HG03469 (cell line): ENCODE data around the gene IFT80.
A peak's percentile ranks its signal among the peaks of the same experiment; 100 is the strongest.

Experiments used
- ATAC-seq: cut with Tn5 transposase; IDR thresholded peaks from one replicate; pipeline ENCODE4 v1.9.1; 2021; ENCODE audit warnings: mild to moderate bottlenecking, moderate library complexity, moderate number of reproducible peaks; ENCODE audit not compliant: unreplicated experiment

IFT80 gene

GRCh38 chr3:160399125-160400029 lies at the start of gene IFT80, which contains the start of gene SMC4:
Gene IFT80, minus strand, starts transcription at chr3:160399225. Its CDS starts 14,625 bp downstream, at chr3:160384600.
Gene SMC4, plus strand, starts transcription at chr3:160399650. Its CDS starts 1,177 bp downstream, at chr3:160400827.
- ATAC-seq: peak; percentile 92

GRCh38 chr3:160447544-160447943 lies 48.5 kb upstream of the IFT80 start:
- ATAC-seq: no peak

- ATAC-seq: no peak
Measured at GRCh38 chr3:160446522-160447056, 47.6 kb upstream of the IFT80 start.

DNA sequence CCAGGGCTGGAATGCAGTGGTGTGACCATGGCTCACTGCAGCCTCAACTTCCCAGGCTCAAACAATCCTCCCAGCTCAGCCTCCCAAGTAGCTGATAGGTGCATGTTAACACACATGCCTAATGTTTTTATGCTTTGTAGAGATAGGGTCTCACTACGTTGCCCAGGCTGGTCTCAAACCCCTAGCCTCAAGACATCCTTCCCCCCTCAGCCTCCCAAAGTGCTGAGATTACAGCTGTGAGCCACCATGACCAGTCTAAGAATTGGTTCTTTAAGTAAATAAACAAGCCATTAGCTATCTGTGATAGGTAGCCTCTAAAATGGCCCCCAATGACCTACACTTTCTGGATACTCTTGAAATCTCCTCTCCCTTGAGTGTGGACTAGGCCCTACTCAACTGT lies 46.8 kb upstream of the IFT80 start:
- ATAC-seq: no peak

DNA sequence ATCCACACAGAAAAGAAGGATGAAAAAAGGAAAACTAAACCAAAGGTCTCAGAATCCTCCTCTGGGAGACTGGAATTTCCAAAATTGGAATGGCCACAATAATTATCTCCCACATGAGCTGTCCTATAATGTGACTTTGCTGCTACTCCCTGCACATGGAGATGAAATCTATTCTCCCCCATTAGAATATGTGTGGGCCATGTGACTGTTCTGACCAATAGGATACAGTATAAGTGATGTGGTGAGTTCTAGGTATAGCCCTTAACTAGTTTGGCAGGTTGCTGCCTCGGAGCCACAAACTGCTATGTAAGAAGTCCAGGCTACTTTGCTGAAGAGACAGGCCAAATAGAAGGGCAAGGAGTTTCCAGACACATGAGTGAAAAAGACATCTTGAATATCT lies 45.4 kb upstream of the IFT80 start:
- ATAC-seq: no peak

DNA sequence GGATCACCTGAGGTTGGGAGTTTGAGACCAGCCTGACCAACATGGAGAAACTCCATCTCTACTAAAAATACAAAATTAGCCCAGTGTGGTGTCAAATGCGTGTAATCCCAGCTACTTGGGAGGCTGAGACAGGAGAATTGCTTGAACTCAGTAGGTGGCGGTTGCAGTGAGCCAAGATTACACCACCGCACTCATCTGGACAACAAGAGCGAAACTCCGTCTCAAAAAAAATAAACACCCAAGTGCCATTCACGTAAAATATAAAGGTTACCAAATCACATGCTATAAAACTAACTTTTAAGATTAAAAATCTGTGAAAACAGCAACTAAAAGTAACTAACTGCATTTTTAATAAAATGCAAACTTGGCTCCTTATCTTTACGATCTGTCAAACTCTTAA lies 41.7 kb upstream of the IFT80 start:
- no peak for ATAC-seq

DNA sequence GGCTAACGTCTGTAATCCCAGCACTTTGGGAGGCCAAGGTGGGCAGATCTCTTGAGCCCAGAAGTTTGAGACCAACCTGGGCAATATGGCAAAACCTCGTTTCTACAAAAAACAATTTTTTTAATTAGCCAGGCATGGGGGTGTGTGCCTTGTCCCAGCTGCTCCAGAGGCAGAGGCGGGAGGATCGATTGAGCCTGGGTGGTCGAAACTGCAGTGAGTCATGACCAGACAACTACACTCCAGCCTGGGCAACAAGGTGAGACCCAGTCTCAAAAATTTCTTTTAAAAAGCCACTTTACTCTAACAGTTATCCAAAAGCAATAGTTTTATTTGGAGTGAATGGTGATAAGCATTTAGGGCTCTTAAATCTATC lies 38.0 kb upstream of the IFT80 start:
- ATAC-seq: no peak

- no peak for ATAC-seq
Measured at GRCh38 chr3:160435747-160436146, 36.7 kb upstream of the IFT80 start.

- ATAC-seq: no peak
Measured at GRCh38 chr3:160435095-160435494, 36.1 kb upstream of the IFT80 start.

DNA sequence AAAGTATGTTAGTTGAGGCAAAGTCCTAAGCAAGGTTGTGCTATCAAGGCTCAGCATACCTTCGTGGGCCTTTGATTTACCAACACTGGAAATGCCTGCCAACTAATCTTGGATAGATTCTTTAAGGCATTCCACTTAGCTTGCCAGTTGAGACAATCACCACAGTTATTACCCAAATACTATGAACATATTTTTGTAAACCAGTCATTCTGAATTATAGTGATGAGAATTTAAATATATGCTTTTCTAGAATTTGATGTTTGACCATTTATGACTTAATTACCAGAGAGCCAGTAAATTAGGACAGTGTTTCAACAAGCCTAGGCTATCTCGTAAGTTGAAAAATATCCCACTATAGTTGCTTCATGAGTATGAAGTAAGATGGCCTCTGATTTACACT lies 35.0 kb upstream of the IFT80 start:
- no peak for ATAC-seq

- no peak for ATAC-seq
Measured at GRCh38 chr3:160427832-160428424, 28.9 kb upstream of the IFT80 start.

DNA sequence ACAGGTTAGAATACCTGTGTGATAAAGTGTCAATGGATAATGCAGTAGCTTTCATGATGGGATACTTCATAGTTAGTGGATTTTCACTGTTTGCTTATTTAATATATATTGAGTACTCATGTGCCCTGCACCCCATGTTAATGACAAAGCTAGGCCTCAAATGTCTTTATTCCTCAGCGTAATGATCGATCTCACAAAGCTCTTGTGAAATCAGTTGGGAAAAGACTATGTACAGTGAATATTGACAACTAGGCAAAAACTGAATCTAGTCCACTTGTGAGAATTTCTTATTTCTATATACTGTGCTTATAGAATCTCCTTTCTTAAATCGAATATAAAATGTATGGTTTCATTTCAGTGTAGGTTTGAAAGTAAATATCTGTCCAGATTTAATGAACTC lies 18.3 kb upstream of the IFT80 start:
- no peak for ATAC-seq

GRCh38 chr3:160413613-160414248 lies 14.7 kb upstream of the IFT80 start:
- ATAC-seq: peak; percentile 81

GRCh38 chr3:160412477-160412876 lies 13.5 kb upstream of the IFT80 start:
- no peak for ATAC-seq

DNA sequence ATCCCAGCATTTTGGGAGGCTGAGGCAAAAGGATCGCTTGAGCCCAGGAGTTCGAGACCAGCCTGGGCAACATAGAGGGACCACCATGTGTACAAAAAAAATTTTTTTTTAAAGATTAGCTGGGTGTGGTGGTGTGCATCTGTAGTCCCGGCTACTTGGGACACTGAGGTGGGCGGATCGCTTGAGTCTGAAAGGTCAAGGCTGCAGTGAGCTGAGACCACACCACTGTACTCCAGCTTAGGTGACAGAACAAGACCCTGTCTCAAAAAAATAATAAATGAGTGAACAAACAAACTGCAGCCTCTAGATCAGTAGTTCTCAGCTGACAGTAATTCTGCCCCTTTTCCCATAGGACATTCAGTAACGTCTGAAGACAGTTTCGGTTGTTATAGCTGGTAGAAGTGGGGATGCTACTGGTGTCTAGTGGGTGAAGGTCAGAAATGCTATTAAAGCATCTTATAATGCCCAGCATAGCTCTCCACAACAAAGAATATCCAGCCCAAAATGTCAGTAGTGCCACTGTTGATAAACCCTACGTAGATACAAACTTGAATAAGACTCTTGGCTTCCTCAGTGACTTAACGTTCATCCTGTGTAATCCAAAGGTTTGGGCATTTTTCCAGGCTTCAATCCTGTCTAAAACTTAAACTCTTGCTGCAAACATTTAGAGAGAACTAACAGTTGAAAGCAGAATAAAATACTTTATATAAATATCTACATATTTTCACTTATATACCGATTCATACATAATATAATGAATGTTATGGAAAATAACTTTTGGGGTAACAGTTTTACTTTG lies 11.0 kb upstream of the IFT80 start:
- no peak for ATAC-seq

DNA sequence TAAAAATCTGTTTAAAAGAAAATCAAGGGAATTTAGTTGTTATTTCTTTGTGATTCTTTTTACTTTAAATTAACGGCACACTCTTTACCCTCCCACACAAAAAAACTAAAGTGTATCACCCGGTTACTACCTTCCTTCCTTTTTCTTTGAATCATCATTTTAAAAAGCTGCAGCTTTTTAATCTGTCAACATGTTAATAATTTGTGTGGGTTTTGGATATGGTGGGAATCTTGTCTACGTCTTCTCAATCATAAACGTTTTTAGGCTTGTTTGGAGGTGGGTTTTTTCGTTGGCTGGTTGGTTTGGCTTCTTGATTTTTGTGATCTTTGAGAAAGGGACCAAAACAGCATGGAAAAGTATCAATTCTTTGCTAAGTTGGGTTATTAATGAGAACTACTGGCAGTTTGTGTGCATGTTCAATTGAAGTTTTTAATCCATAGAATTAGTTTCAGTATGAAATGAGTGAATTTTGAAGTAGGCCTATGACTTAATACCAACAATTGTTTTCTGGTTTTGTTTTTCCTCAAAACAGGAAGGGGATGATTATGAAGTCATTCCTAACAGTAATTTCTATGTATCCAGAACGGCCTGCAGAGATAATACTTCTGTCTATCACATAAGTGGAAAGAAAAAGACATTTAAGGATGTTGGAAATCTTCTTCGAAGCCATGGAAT lies 4.9 kb upstream of the IFT80 start:
- ATAC-seq: no peak

DNA sequence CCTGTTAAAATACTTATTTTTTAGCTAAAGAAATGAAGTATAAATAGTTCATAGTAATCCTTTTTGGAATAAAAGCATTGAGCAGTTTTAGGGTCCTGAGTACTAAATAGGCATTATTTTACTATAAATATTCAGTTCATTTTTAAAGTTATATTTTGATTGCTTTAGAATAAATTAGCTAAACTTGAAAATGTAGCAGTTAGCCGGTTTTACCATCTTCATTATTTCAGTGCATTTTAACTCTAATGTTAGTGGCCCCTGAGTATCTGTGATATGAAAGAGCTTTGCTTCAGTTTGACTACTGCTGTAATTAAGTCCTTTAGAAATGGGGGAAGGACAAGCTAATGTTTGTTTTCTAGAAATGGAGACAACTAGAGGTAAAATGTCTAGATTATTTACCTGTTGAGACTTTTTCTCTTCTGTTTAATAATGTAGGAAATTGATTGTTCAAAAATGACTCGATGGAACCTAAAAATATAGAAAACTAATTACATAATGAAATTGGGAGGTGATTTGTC lies 4.1 kb upstream of the IFT80 start:
- no peak for ATAC-seq

DNA sequence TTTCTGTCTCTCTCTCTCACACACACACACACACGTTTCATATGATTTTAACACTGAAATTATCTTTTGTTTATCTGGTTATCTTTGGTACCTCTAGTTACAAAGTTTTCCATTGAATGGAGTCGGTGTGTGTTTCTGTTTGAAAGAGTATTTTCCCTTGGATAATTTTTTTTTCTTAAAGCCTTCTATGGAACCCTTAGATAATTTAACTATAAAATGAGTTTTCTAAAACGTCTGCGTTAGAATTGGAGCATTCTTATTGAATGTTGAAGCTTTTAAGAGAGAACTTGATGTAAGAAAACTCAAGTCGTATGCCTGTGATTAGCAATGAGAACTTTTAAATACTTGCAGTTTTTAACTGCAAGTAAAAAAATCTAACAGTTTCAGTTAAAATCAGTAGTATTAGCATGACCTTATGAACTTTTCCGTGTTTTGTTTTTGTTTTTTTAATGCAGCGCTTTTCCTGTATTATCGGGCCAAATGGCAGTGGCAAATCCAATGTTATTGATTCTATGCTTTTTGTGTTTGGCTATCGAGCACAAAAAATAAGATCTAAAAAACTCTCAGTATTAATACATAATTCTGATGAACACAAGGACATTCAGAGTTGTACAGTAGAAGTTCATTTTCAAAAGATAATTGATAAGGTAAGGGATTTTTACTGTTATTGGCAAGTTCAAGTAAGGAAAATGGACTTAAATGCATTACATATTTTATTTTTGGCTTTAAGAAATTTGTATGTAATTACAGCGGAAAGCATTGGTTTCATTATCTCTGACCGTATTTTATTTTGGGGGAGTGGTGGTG lies 3.4 kb upstream of the IFT80 start:
- ATAC-seq: no peak
